KOPT-K1 (cell line): ENCODE measurements around the gene PRRC2A.
A peak's percentile ranks its signal among the peaks of the same experiment; 100 is the strongest.

ENCODE experiments used
- H3K27ac ChIP-seq: fragments of 200-600 bp; sonication (generic); 2 replicates; pipeline ENCODE4 v1.5.1; 2016; ENCODE audit warnings: antibody characterized with exemption, mild to moderate bottlenecking, low read depth, low read length; ENCODE audit not compliant: poor library complexity, severe bottlenecking
- H3K36me3 ChIP-seq: fragments of 200-600 bp; sonication (generic); 2 replicates; pipeline ENCODE4 v1.5.1; 2017; ENCODE audit warnings: antibody characterized with exemption, mild to moderate bottlenecking, low read length, moderate library complexity; ENCODE audit not compliant: insufficient read depth
- H3K9me3 ChIP-seq: fragments of 200-600 bp; sonication (generic); 2 replicates; pipeline ENCODE4 v1.5.1; 2017; ENCODE audit warnings: antibody characterized with exemption, low read length, mild to moderate bottlenecking; ENCODE audit not compliant: insufficient read depth, poor library complexity, severe bottlenecking

The PRRC2A gene

DNA sequence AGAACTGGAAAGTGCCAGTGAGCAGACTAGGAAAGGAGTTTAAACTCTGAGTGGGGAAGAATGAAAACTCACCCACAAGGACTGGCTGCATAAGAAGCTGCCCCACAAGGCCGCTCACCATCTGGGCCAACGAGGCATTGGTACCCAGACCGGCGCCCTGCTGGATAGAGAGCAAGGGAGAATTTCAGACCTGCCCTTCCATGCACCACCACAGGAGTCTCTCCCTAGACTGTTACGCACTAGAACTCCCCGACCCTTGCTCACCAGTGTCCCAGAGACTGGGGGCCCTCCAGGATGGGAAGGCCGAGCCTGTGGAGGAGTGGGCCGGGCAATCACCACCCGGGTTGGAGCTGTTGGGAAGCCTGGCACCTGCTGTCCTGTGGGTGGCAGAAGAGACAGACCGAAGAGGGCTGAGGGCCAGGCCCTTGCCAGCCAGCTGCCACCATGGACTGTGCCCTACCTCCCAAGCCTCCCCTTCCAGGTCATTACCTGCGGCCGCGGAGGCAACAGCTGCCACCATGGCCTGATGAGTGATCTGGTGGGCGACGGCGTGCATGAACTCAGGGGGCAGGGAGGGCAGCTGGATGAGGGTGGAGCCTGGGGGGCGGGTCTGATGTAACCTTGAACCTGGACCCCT lies 23.4 kb downstream of the PRRC2A start:
- H3K27ac ChIP-seq: no peak overlapping the region
- H3K9me3 ChIP-seq: no peaks in the 10 kb centered on the region
- peaks cover 98% of the 10 kb centered on the region for H3K36me3 ChIP-seq

DNA sequence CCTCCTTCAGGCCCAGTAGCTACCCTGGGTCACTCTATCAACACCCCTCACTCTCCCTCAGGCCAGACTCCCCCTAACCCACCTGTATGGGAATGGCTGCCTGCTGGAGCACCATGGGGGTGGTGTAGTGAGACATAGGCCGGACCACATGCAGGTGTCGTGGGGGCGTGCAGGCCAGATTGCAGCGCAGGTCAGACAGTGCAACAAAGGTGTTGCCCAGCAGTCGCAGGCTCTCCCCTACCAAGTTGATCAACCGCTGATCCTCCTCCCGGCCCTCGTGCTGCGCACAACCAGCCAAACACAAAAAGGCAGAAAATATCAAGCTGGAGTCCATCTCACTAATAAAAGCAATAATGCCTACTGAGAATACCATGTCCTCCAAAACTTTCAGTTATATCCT lies 24.8 kb downstream of the PRRC2A start:
- no peak overlapping the region for H3K27ac ChIP-seq
- no peaks in the 10 kb centered on the region for H3K9me3 ChIP-seq
- H3K36me3 ChIP-seq: peaks cover 98% of the 10 kb centered on the region

DNA sequence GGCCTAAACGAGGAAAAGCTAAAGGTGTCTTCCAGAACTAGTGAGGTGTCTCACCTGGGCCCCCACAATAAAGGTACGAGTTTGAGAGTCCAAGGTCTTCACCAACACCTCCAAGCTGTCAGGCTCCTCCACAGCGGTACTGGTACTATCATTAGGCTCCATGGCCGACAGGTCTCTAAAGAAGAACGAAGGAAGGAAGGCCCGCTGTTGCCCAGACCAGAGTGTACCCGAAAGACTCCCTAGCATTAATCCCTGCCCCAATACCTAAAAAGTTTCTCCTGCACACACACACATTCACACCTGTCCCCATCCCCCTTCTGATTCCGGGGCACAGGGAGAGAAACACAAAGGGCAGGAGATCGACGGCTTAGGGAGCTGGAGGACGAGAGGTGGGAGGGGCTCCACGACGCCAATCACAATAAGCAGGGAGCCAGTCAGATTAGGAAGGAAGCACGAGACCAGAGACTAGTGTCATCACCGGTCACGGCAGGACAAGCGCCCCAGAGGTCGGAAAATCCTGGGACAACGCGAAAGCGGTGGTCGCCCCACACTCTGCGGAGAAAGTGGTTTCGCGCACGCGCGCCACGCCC lies 31.2 kb downstream of the PRRC2A start:
- Histone ChIP-seq H3K27ac (peak overlapping the region; percentile 94), H3K36me3 (peaks cover 58% of the 10 kb centered on the region), H3K9me3 (no peaks in the 10 kb centered on the region)

DNA sequence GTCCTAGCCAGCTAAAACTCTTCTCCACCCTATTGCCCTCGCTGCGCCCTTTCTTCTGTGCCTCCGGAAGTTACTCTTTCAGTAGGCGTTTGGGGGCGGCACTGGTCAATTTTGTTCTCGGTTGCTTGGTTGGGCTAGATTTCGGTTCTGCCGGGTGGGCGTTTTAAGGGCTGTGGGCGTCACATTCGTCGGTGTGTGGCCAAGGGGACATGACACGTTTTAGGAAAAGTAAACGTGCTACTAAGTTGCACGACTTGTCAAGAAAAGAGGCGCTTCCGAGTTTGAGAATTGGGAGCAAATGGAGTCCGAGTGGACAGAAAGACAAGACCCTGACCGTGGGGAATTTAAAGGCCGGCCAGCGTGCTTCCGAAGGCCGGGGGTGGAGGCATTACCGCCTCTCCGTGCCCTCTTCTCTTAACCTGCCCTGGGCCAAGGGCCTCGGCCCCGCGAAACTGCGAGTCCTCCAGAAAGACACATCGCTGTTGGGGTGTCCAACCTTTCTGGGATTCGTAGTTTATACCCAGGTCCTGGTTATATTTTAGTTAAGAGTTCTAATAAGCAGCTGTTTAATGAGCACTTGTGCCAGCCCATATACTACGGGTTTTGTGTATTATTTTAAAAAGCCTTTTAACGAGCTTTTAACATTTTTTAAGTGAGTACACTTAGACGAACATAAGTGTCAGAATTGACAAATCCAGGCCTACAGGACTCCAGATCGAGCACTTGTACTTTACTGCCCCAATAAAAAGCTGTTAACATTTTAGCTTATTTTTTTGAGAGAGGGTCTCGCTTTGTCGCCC lies 32.6 kb downstream of the PRRC2A start:
- H3K9me3 ChIP-seq: no peaks in the 10 kb centered on the region
- H3K27ac ChIP-seq: peak overlapping the region; percentile 94
- peaks cover 59% of the 10 kb centered on the region for H3K36me3 ChIP-seq

DNA sequence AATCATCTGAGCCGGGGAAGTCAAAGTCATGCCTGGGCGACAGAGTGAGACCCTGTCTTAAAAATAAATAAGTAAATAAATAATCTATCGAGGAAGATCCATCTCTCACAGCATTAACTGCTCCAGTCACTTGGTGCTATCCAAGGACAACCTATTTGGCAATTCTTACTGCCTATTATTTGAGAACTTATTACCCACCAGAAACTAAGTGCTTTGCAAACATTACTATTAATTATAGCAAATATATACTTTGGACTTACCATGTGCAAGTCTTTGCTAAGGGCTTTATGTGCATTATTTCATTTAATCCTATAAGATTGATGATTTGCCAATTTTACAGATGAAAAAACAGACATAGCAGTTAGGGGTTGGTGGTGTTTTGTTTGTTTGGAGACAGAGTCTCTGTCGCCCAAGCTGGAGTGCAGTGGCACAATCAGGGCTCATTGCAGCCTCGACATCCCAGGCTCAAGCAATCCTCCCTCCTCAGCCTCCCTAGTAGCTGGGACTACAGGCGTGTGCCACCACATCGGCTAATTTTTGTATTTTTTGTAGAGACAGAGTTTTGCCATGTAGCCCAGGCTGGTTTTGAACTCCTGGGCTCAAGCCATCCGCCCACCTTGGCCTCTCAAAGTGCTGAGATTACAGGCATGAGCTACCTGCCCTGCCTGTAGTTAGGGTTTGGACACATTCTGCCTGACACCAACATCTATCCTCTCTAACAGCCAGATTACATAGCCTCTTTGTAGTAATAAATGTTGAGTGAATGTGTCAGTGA lies 34.2 kb downstream of the PRRC2A start:
- Histone ChIP-seq H3K36me3 (peaks cover 54% of the 10 kb centered on the region), H3K27ac (no peak overlapping the region), H3K9me3 (no peaks in the 10 kb centered on the region)

DNA sequence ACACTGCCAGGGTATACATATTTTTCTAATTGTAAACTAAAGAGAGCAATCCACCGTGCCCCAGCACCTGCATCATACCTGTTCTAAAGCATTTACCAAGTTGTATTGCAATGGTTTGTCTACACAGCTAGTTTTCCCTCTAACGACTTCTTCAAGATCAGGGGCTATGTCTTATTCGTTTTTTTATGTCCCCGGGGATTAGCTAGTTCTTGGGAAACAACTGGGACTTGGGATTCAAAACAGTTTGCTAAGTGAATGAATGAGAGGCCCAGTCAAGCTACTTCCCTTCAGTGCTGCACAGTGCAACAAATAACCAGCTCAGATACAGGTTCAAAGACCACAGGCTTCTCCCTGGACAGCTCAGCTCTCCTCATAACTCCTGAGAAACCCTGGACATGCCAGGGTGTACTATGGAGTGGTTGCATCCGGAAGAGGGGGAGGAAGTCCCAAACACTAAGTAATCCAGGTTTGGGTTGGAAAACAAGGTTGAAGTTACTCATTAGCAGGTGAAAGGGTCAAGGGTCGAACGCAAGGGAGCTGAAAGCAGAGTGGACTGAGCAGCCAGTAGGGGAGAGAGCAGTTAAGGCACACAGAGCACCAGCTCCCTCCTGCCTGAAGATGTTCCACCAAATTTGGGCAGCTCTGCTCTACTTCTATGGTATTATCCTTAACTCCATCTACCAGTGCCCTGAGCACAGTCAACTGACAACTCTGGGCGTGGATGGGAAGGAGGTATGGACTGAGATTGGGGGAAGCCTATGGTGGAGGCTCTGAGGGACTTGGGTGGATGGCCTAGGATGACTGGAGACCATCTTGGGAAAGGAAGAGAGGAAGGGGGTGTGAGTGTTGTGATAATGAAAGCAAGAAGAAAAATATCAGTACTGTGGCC lies 35.1 kb downstream of the PRRC2A start, which contains the start of gene APOM:
TSS of gene APOM (plus strand) at position 546 of the 889 bp plus-strand sequence. CDS start at position 619, 73 bp downstream.
- peaks cover 46% of the 10 kb centered on the region for H3K36me3 ChIP-seq
- H3K9me3 ChIP-seq: no peaks in the 10 kb centered on the region
- no peak within 1 kb of the TSS for H3K27ac ChIP-seq

DNA sequence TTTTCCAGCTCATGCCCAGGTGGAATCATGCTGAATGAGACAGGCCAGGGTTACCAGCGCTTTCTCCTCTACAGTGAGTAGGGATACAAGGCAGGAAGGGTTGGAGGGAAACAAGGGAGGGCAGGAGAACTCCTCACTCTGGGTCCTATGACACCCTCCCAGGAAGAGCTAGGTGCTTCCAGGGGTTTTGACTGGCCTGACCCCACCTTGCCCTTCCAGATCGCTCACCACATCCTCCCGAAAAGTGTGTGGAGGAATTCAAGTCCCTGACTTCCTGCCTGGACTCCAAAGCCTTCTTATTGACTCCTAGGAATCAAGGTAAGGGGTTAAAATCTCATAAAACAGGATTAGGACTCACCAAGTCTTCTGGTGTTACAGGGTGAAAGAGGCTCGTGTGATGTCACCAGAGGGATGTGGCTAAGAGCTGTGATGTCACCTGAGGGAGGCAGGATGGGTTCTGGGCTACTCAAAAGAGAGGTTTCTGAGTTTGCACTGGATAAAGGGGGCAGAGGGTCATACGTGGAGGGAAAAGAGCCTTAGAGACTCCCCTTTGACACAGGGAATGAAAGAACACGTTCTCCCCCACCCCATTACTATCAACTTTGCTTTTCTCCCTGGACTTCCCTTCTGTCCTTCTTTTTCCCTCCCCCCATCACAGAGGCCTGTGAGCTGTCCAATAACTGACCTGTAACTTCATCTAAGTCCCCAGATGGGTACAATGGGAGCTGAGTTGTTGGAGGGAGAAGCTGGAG lies 37.1 kb downstream of the PRRC2A start:
- H3K27ac ChIP-seq: no peak overlapping the region
- H3K9me3 ChIP-seq: no peaks in the 10 kb centered on the region
- peaks cover 54% of the 10 kb centered on the region for H3K36me3 ChIP-seq

DNA sequence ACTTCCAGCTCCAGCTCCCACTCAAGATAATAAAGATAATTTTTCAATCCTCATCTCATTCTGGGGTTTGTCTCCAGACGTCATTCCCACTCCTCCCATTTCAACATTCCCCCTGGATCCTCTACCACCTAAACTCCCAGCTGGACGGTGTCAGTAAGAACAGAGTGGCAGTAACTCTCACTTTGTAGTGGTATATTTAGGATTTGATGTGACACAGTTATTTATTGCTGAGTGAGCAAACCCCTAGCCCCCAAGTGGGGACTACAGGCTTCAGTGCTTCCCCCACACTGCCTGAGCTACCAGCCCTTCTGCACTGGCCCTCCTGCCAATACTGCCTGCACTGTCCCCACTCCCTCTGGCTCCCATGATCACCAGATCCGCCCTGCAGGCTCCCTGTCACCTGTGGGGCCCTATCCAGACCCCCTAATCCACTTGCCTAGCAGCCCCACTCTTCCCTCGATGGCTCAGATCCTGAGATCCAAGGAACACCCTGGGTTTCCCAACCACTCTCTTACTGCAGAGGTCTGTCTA lies 37.7 kb downstream of the PRRC2A start:
- Histone ChIP-seq H3K27ac (no peak overlapping the region), H3K9me3 (no peaks in the 10 kb centered on the region), H3K36me3 (peaks cover 60% of the 10 kb centered on the region)

DNA sequence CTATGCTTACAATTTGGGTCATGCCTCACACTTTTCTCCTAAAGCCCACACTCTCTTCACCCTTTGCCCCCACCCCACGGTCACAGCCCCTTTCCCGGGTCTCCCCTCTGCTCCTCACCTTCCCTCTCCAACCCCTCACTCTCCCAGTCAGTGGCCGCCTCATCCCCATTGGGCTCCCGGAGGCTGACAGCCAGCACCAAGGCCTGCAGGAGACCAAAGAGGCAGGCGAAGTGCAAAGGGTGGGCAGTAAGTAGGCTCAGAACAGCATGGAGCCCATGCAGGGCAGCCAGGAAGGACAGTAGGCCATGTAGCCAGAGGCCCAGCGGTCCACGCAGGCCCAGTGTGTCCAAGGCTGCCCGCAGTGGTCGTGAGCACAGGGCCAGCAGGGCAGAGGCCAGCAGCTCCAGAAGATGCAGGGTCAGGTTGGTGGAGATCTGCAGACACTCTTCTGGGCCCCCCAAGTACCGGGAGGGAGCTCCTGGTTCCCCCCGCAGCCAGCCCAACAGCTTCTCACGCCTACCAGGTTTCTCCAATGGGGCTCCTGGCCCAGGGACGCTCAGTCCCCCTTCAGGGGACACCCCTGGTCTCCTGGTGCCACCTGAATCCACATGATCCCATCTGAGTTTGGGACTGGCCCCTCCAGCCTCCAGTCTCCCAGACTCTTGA lies 38.6 kb downstream of the PRRC2A start:
- H3K9me3 ChIP-seq: no peaks in the 10 kb centered on the region
- peak overlapping the region; percentile 82 for H3K27ac ChIP-seq
- peaks cover 69% of the 10 kb centered on the region for H3K36me3 ChIP-seq

DNA sequence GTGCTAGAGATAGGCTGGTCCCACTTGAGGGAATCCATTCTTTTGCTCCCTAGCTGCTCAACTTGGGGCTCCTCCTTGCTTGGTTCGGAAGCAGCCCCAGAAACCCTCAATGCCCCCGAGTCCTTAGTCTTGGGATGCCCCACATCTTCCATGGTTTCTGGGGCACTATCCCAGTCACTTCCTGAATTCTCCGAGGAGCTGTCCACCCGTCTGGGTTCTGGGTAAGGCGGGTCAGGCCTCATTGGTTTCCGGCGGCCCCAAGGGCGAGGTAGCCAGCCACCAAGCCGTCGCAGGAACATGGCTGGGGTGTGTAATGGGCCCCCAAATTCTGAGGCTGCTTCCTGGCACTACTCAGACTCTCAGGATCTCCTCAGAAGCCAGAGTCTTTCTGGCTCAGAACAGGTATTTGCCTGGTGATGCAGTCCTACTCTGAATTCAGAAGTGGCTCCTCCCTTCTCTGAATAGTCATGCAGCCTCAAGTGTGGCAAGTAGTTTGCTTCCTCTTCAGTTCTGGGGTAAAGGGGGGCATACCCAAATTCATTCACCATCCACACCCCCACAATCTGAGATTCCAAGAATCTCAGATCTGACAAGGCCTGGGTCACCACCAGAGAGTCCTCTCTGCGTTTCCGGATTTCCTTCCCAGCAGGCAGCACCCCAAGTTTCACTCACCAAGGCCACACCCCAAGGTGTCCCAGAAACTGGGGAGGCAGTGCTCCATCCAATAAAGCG lies 39.3 kb downstream of the PRRC2A start:
- Histone ChIP-seq H3K9me3 (no peaks in the 10 kb centered on the region), H3K27ac (peak overlapping the region; percentile 82), H3K36me3 (peaks cover 72% of the 10 kb centered on the region)

DNA sequence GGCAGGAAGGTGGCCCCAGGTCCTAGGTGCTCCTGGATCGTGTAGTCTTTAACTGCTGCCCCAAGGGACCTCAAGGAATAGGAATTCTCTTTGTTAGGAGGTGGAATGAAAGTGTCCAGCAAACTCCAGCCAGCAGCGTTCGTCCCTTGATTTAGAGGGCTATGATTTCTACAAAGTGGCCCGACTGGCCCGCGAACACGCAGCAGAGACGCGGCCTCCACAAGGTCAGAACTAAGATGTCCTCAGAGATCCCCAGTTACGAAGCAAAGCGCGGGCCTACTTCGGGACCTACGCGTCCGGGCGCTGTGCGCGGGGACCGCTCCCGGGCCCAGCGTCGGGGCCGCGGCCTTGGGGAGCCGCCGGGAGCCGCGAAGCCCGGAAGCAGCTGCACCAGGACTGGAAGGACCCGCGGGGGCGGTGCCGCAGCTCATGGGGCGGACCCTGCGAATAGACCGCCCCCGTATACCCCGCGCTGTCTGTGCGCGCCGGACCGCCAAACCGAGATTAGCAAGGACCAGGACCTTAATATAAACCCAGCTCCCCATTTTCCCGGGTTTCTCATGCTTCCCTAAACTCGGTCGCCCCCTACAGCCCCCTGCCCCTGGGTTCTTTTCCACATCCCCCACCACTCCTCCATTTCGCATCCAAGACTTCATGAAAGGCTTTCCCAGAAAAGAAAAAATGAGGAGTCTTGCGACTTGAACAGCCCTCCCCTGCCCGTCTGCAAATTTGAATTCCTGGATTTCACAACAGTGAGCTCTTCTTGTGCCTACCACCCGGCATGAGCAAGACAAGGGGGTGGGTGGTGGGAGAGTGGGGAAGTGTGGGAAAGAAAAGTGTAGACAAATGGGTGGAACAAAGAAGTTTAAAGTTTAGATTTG lies 40.1 kb downstream of the PRRC2A start, which contains the start of gene C6orf47:
TSS of gene C6orf47 (minus strand) at position 398 of the 881 bp plus-strand sequence. CDS start 831 bp downstream, outside the sequence.
- Histone ChIP-seq H3K27ac (peak within 1 kb of the TSS; percentile 82), H3K9me3 (no peaks in the 10 kb centered on the region), H3K36me3 (peaks cover 68% of the 10 kb centered on the region)
